ENCODE data around the gene ECE1. TPM values are rescaled to one million over a fixed set of nuclear protein-coding genes. Genes with fewer than 3 reads are reported as not detected.
A peak's percentile ranks its signal among the peaks of the same experiment; 100 is the strongest.

ECE1 gene
- total and polyA plus RNA-seq, 11 donors, result 37.3 to 140 (median 59.4) TPM

DNA sequence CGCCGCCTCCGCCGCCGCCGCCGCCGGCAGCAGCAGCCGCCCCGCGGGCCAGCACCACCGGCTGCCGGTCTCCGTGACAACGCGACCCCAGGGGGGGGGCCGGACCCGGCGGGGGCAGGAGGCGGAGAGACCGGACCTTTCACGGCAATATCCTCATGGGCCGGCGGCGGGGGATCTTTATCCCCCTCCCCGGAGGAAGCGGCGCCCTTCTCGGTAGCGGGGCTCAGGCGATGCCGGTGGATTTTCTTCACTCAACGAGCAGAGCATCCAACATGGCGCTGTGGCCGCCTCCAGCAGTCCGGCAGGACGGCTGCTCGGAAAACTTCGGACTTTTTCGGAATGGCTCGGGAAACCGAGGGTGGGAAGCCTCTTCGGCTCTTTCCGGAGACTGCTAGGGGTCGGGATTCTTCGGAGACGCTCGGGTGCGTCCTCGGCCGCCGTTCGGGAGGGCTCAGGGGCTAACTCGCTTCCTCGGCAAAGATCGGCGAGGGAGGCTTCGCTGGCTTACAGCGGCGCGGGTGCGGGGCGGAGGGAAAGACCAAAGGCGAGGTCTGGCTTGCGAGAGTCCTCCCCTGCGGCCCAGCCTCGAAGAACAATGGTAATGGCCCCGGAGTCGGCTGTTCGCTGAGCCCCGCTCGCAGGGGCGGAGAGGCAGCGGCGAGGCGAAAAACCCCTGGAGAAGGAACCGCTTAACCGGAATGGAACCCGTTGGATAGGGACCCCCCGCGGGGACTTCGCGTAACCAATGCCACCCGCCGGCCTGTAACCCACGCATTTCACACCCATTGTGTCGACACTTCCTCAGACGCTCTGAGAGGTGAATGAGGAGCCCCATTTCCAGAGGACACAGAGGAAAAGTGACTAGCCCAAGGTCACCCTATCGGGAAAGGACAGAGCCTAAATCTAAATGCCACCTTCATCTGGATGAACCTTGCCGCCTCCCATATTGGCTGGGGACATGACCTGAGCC is 113.4 kb downstream of the ECE1 start, which contains the start of gene EIF4G3:
Gene EIF4G3, minus strand, starts transcription at position 312 of the 970 bp plus-strand sequence. CDS start 174,155 bp downstream, outside the sequence.
- H3K36me3 ChIP-seq, result peaks cover 0 to 11% (median 0%) of the 10 kb centered on the region in 9 donors
- intact Hi-C loops (cut with DNase I), result loop anchor here in 3 of 10 donors (5.0 to 10.0 kb wide), 3 partner anchors 102 to 390 kb away; partner anchors contain the start of gene HP1BP3 (in 1 of the 3)
- TF ChIP-seq, protein P1, sequence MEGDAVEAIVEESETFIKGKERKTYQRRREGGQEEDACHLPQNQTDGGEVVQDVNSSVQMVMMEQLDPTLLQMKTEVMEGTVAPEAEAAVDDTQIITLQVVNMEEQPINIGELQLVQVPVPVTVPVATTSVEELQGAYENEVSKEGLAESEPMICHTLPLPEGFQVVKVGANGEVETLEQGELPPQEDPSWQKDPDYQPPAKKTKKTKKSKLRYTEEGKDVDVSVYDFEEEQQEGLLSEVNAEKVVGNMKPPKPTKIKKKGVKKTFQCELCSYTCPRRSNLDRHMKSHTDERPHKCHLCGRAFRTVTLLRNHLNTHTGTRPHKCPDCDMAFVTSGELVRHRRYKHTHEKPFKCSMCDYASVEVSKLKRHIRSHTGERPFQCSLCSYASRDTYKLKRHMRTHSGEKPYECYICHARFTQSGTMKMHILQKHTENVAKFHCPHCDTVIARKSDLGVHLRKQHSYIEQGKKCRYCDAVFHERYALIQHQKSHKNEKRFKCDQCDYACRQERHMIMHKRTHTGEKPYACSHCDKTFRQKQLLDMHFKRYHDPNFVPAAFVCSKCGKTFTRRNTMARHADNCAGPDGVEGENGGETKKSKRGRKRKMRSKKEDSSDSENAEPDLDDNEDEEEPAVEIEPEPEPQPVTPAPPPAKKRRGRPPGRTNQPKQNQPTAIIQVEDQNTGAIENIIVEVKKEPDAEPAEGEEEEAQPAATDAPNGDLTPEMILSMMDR (IDR thresholded peaks at IDR 0.05), result no peak
- peak in 1 of 2 donors; percentile 84 for TF ChIP-seq POLR2A (IDR thresholded peaks at IDR 0.05)
- H3K4me3 ChIP-seq, result peak within 1 kb of the TSS; percentile 60 to 99 (median 90)
- DNase-seq (peak; percentile 99), ATAC-seq (peak; percentile 96 to 97 (median 96))
- WGBS, 4 donors, result 2 to 5% (median 3%) methylated on average over 30 to 90 of the region's 90 CpGs
- peaks cover 3 to 28% (median 17%) of the 10 kb centered on the region in 12 donors for H3K4me1 ChIP-seq
- H3K27ac ChIP-seq, result peak within 1 kb of the TSS; percentile 71 to 98 (median 92)
- no peaks in the 10 kb centered on the region for H3K27me3 ChIP-seq
- no peaks in the 10 kb centered on the region for H3K9me3 ChIP-seq

DNA sequence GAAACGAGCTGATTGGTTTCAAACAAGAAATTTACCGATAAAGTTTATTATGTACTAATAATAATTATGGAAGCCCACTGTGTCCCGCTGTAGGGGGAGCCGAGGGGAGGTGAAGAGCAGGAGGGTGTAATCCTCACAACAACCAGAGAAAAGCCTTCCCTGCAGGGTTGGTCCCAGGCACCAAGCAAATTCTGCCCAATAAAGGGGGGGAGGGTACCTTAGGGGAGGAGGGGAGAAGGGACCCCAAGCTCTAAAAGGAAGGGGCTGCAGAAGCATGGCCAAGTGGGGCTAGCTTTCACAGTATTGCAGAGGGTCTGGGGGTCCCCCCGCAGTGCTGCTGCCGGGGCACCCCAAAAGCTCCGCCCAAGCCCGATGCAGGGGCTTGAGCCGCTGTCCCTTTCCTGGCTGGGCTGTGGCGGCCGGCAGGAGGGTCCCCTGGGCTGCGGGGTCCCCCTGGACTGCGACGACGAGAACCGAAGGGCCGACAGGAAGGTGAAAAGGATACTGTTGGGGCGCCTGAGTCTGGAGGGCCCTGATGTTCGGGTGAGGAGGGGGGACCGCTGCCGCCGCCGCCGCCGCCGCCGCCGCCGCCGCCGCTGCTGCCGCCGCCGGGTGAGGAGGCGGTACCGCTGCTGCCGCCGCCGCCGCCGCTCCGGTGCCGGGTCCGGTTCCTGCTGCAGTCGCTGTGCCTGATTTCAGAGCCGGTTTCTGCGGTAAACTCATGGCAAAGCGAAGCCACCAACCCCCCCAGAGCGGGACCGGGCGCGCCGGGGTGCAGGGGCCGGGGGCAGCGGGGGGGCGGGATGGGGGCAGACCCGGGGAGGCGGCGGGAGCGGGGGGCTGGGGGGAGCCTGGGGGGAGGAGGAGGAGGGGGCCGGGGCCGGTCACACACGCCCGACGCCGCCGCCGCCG is 114.3 kb downstream of the ECE1 start:
- DNase-seq (peak; percentile 20 to 71 (median 42)), ATAC-seq (peak in 1 of 4 donors; percentile 13)
- Histone ChIP-seq H3K9me3 (no peaks in the 10 kb centered on the region), H3K36me3 (peaks cover 0 to 11% (median 0%) of the 10 kb centered on the region in 9 donors), H3K27ac (peak overlapping the region; percentile 71 to 98 (median 92)), H3K4me3 (peak overlapping the region; percentile 60 to 99 (median 90)), H3K27me3 (no peaks in the 10 kb centered on the region), H3K4me1 (peaks cover 3 to 37% (median 23%) of the 10 kb centered on the region in 12 donors)
- intact Hi-C loops (cut with DNase I), result loop anchor here in 3 of 10 donors (5.0 to 10.0 kb wide), 3 partner anchors 101 to 389 kb away; partner anchors contain the start of gene HP1BP3 (in 1 of the 3)
- TF ChIP-seq, protein P1 (IDR thresholded peaks at IDR 0.05), result no peak
- 0 to 1% (median 1%) methylated on average over 21 to 69 of the region's 69 CpGs for WGBS, 4 donors

DNA sequence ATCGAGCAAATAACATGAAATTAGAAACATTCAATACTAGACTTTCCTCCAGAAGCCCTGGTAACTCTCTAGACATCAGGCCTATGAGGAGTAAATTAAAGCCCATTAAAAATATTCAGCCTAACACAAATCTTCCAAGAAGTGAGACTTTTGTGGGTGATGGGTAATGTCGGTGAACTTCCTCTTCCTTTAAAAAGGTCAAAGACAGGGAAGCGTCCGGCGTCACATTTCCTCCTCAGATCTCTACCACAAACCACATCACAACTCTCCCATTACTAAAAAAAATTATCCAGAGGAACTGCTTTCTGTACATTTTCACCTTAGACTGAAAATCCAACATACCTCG is 115.0 kb downstream of the ECE1 start:
- 2 to 3% (median 2%) methylated on average over 6 of the region's 6 CpGs for WGBS, 4 donors
- H3K27ac ChIP-seq, result peak overlapping the region; percentile 71 to 98 (median 92)
- H3K36me3 ChIP-seq, result peaks cover 0 to 14% (median 2%) of the 10 kb centered on the region in 9 donors
- peak in 4 of 5 donors; percentile 50 to 67 (median 56) for DNase-seq
- no peaks in the 10 kb centered on the region for H3K9me3 ChIP-seq
- TF ChIP-seq, protein P1 (IDR thresholded peaks at IDR 0.05), result no peak
- no peak for TF ChIP-seq POLR2A (IDR thresholded peaks at IDR 0.05)
- peaks cover 3 to 41% (median 28%) of the 10 kb centered on the region in 12 donors for H3K4me1 ChIP-seq
- ATAC-seq, result peak in 1 of 4 donors; percentile 32
- no peaks in the 10 kb centered on the region for H3K27me3 ChIP-seq
- intact Hi-C loops (cut with DNase I), result loop anchor here in 3 of 10 donors (5.0 to 10.0 kb wide), 3 partner anchors 100 to 388 kb away; partner anchors contain the start of gene HP1BP3 (in 1 of the 3)
- peak overlapping the region; percentile 60 to 99 (median 90) for H3K4me3 ChIP-seq

Data from heart left ventricle (tissue), 16 donors.